ENCODE results near the gene LAPTM4A. TPM values are rescaled to one million over a fixed set of nuclear protein-coding genes. Genes with fewer than 3 reads are reported as not detected.
A peak's percentile ranks its signal among the peaks of the same experiment; 100 is the strongest.

LAPTM4A gene
- polyA plus RNA-seq, 2 of the 4 experiments (the other 2 are of a cell fraction): 275 to 509 TPM

DNA sequence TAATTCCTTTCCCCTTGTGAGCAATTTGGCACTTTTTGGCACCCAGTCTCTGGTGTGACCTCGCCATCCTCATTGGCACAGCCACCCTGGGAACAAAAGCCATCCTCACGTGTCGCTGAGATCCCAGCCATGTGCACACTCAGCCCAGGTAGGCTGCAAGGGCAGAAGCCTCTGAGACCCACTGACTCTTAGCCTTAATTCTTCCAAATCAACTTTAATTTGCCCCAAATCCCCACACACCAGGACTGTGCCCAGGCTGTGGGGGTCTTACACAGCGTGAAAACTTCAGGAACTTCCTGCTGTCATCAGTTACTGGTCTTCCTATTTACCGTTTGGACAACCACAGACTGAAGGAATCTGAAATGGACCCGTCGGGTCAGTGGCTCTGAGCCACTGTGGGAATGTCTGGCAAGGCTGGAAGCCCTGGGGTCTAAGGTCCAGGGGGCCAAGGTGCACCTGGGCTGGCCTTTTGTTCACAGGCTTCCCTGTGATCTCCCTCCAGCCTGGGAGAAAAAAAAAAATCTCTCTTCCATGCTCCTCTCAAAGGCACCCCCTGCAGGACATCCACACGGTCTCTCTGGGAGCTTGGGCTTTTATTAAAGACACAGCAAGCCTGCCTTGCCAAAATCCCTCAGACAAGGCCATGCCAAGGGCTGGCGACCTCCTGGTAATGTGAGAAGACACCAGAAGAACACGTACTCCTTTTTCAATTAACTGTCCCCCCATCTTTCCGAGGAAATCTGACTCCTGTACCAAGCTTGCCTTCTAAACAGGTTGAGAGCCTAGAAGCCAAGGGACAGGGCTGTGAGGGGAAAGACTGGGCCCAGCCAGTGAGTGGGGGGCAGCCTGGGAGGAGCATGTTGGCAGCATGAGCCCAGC lies 42.1 kb upstream of the LAPTM4A start:
- peak; percentile 76 to 78 for DNase-seq (ENCODE audit: low read depth in 1 of 2, low spot score in 1 of 2)
- POLR2A ChIA-PET: interaction anchor here (0.6 to 6.9 kb wide), 4 partner anchors 42 to 140 kb away, joined by 3 to 48 read pairs (median 5); partner anchors contain the start of gene LAPTM4A
- Histone ChIP-seq H3K9me3 (no peaks in the 10 kb centered on the region), H3K4me2 (no peak overlapping the region), H3K4me1 (peaks cover 41% of the 10 kb centered on the region), H3K27ac (peak overlapping the region; percentile 70 to 82), H3K4me3 (no peak overlapping the region)
- WGBS (ENCODE audit: missing lambda C conversion rate): 53% methylated on average over 11 of the region's 11 CpGs
- TF ChIP-seq CHD2 (IDR thresholded peaks at IDR 0.05; ENCODE audit: low read length, partially characterized antibody) (no peak), CBX8 (IDR thresholded peaks at IDR 0.05) (no peak), RFX5 (IDR thresholded peaks at IDR 0.05) (no peak), MAZ (IDR thresholded peaks at IDR 0.05; ENCODE audit: borderline replicate concordance, low read depth, low read length) (no peak), KDM5A (IDR thresholded peaks at IDR 0.05) (no peak), SMC3 (IDR thresholded peaks at IDR 0.05) (peak; percentile 87), HOXA7 (CRISPR knock-in tag; IDR thresholded peaks at IDR 0.05) (no peak), MYC (IDR thresholded peaks at IDR 0.05; ENCODE audit: borderline replicate concordance, low read length) (no peak), POLR2A (IDR thresholded peaks at IDR 0.05; ENCODE audit: low read length) (no peak), RAD21 (conservative IDR thresholded peaks at IDR 0.05 in 1 of 2, IDR thresholded peaks at IDR 0.05 in 1 of 2) (peak; percentile 81 to 82)
- TF ChIP-seq, protein P1, sequence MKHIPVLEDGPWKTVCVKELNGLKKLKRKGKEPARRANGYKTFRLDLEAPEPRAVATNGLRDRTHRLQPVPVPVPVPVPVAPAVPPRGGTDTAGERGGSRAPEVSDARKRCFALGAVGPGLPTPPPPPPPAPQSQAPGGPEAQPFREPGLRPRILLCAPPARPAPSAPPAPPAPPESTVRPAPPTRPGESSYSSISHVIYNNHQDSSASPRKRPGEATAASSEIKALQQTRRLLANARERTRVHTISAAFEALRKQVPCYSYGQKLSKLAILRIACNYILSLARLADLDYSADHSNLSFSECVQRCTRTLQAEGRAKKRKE (CRISPR knock-in tag; IDR thresholded peaks at IDR 0.05; ENCODE audit: low read depth): no peak
- TF ChIP-seq, protein P2, sequence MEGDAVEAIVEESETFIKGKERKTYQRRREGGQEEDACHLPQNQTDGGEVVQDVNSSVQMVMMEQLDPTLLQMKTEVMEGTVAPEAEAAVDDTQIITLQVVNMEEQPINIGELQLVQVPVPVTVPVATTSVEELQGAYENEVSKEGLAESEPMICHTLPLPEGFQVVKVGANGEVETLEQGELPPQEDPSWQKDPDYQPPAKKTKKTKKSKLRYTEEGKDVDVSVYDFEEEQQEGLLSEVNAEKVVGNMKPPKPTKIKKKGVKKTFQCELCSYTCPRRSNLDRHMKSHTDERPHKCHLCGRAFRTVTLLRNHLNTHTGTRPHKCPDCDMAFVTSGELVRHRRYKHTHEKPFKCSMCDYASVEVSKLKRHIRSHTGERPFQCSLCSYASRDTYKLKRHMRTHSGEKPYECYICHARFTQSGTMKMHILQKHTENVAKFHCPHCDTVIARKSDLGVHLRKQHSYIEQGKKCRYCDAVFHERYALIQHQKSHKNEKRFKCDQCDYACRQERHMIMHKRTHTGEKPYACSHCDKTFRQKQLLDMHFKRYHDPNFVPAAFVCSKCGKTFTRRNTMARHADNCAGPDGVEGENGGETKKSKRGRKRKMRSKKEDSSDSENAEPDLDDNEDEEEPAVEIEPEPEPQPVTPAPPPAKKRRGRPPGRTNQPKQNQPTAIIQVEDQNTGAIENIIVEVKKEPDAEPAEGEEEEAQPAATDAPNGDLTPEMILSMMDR (IDR thresholded peaks at IDR 0.05): peak; percentile 61
- TF ChIP-seq, protein P3, sequence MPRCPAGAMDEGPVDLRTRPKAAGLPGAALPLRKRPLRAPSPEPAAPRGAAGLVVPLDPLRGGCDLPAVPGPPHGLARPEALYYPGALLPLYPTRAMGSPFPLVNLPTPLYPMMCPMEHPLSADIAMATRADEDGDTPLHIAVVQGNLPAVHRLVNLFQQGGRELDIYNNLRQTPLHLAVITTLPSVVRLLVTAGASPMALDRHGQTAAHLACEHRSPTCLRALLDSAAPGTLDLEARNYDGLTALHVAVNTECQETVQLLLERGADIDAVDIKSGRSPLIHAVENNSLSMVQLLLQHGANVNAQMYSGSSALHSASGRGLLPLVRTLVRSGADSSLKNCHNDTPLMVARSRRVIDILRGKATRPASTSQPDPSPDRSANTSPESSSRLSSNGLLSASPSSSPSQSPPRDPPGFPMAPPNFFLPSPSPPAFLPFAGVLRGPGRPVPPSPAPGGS (IDR thresholded peaks at IDR 0.05): no peak
- TF ChIP-seq, protein P4, sequence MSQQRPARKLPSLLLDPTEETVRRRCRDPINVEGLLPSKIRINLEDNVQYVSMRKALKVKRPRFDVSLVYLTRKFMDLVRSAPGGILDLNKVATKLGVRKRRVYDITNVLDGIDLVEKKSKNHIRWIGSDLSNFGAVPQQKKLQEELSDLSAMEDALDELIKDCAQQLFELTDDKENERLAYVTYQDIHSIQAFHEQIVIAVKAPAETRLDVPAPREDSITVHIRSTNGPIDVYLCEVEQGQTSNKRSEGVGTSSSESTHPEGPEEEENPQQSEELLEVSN (IDR thresholded peaks at IDR 0.05; ENCODE audit: borderline replicate concordance, low read depth): no peak
- CTCF ChIA-PET: interaction anchor here (0.6 to 11.3 kb wide), 29 partner anchors 11 to 255 kb away, joined by 3 to 146 read pairs (median 4); partner anchors contain the start of gene MATN3
- peak; percentile 52 to 82 for ATAC-seq
- no peak for FAIRE-seq

DNA sequence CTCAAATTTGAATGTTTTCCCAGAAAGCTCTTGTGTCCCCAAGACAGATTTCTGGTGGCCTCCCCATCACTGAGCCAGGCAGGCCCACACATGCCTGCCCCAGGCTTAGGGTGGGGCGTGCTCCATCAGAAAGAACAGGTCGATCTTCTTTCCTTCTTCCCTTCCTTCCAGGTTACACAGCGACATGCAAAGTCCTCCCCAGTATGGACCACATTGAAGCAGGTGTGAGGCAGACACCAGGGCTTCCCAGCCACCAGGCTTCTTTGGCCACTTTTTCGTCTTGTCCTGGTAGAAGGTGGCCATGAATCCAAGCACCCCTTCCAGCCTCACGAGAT lies 41.4 kb upstream of the LAPTM4A start:
- H3K9me3 ChIP-seq: no peaks in the 10 kb centered on the region
- no peak for FAIRE-seq
- ATAC-seq: no peak
- peak overlapping the region; percentile 70 to 82; a peak in 5 of 6 replicates for H3K27ac ChIP-seq
- no peak overlapping the region for H3K4me2 ChIP-seq
- ChIA-PET POLR2A (interaction anchor here (6.9 kb wide), 1 partner anchor 42 kb away, joined by 48 read pairs; the partner anchor contains the start of gene LAPTM4A), CTCF (interaction anchor here (0.7 to 11.3 kb wide), 6 partner anchors 15 to 137 kb away, joined by 3 to 146 read pairs (median 10); partner anchors contain the start of gene MATN3)
- H3K4me3 ChIP-seq: no peak overlapping the region
- H3K4me1 ChIP-seq: peaks cover 41% of the 10 kb centered on the region
- no peak for DNase-seq (ENCODE audit: low read depth in 1 of 2, low spot score in 1 of 2)
- TF ChIP-seq, protein P5, sequence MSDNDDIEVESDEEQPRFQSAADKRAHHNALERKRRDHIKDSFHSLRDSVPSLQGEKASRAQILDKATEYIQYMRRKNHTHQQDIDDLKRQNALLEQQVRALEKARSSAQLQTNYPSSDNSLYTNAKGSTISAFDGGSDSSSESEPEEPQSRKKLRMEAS (IDR thresholded peaks at IDR 0.05): 0 out of 2 replicates have a peak, but pooled peaks have one; percentile 6
- TF ChIP-seq FOSB (CRISPR knock-in tag; IDR thresholded peaks at IDR 0.05): no peak
- WGBS (ENCODE audit: missing lambda C conversion rate): 86% methylated on average over 5 of the region's 5 CpGs

Data from A549 (cell line).